Esophagus squamous epithelium (tissue), 4 donors: ENCODE measurements around the gene LIN7A.

Source experiments
- CTCF ChIP-seq, 6 experiments: fragments of 450-650 bp in 4 of 6; fragments of 200-600 bp in 2 of 6; sonication (generic) in 2 of 6; IDR thresholded peaks; one replicate each; pipeline ENCODE4 v1.5.1; 2016 to 2019; ENCODE audit warnings: antibody characterized with exemption in 6 of 6, mild to moderate bottlenecking in 4 of 6, moderate library complexity in 4 of 6
- POLR2A ChIP-seq, 4 donors: fragments of 450-650 bp; IDR thresholded peaks; one replicate each; pipeline ENCODE4 v1.6.1; 2017; ENCODE audit warnings: antibody characterized with exemption in 4 of 4, mild to moderate bottlenecking in 4 of 4, moderate library complexity in 3 of 4

- TF ChIP-seq CTCF (IDR thresholded peaks at IDR 0.05) (no peak), POLR2A (IDR thresholded peaks at IDR 0.05) (no peak)
Observed at GRCh38 chr12:80769553-80770140, 168.1 kb downstream of the LIN7A start.
